IPS-18a (cell line): ENCODE results near the gene CDIP1.

Experiments used
- H3K27ac ChIP-seq: one replicate; pipeline ENCODE4 v1.5.1; 2013; ENCODE audit warnings: low read length
- H3K27me3 ChIP-seq: one replicate; pipeline ENCODE4 v1.6.1; 2013; ENCODE audit warnings: mild to moderate bottlenecking, low read length; ENCODE audit not compliant: control insufficient read depth, insufficient read depth
- H3K36me3 ChIP-seq: one replicate; pipeline ENCODE4 v1.6.1; 2013; ENCODE audit warnings: low read depth, low read length; ENCODE audit not compliant: control insufficient read depth
- H3K4me1 ChIP-seq: one replicate; pipeline ENCODE4 v1.6.1; 2013; ENCODE audit warnings: low read depth, low read length; ENCODE audit not compliant: control insufficient read depth
- H3K4me3 ChIP-seq: one replicate; pipeline ENCODE4 v1.5.1; 2013; ENCODE audit warnings: low read length
- H3K9ac ChIP-seq: one replicate; pipeline ENCODE4 v1.6.1; 2013; ENCODE audit warnings: mild to moderate bottlenecking, low read length, moderate library complexity
- H3K9me3 ChIP-seq: one replicate; pipeline ENCODE4 v1.6.1; 2013; ENCODE audit warnings: low read depth, low read length; ENCODE audit not compliant: control insufficient read depth

The CDIP1 gene

DNA sequence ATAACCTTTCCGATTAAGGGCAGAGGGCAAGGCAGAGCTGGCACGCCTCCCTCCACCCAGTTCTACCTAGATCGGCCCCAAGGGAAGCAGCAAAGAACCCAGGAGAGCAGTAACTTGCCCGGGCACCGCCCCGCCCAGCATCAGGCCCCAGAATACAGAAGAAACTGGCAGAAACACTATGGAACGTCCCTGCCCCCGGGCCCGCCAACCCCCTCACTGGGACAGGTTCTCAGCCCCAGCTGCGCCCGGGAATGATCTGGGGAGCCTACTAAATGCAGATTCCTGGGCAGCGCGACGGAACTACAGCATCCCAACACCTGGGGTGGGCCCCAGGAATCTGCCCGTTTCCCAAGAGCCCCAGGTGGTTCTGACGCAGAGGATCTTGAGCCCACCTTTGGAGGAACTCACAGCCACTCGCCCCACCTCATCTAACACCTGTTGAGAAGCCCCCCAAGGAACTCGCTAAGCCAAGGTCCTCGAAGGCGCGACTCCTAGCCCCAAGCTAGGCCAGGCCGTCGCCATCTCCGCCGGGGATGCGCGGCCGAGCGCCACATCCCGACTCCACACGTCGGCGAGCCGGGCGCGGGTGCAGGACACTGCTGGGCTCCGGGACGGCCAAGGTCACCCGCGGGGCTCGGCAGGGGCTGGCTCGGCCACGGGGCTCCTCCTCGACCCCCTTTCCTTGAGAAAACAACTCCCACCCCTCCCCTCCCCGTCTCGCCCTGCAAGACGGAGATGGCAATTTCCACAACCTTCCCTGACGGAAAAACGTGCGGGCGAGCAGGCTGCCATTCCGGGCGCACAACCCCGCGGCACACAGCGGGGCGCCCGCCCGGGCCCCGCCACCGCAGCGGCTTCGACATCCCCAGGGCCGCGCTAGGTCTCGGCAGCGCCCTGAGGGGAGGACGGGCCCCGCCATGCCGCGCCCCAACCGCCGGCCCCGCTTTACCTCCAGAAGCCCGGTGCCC, 913 bp downstream of the CDIP1 start:
- peaks cover 13% of the 10 kb centered on the region for H3K27me3 ChIP-seq
- H3K27ac ChIP-seq, result no peak overlapping the region
- peaks cover 13% of the 10 kb centered on the region for H3K9me3 ChIP-seq
- H3K36me3 ChIP-seq, result peaks cover under 1% of the 10 kb centered on the region
- peaks cover 9% of the 10 kb centered on the region for H3K4me1 ChIP-seq
- H3K4me3 ChIP-seq, result peak overlapping the region; percentile 80
- H3K9ac ChIP-seq, result peak overlapping the region; percentile 73

GRCh38 chr16:4536391-4537106, 2.0 kb downstream of the CDIP1 start:
- Histone ChIP-seq H3K36me3 (peaks cover 10% of the 10 kb centered on the region), H3K4me1 (peaks cover 9% of the 10 kb centered on the region), H3K27ac (no peak overlapping the region), H3K4me3 (peak overlapping the region; percentile 80), H3K27me3 (peaks cover 13% of the 10 kb centered on the region), H3K9ac (no peak overlapping the region), H3K9me3 (peaks cover 13% of the 10 kb centered on the region)

GRCh38 chr16:4535627-4536108, 2.9 kb downstream of the CDIP1 start:
- Histone ChIP-seq H3K9ac (no peak overlapping the region), H3K27me3 (peaks cover 13% of the 10 kb centered on the region), H3K4me1 (peaks cover 9% of the 10 kb centered on the region), H3K27ac (no peak overlapping the region), H3K36me3 (peaks cover 10% of the 10 kb centered on the region), H3K4me3 (no peak overlapping the region), H3K9me3 (peaks cover 13% of the 10 kb centered on the region)

GRCh38 chr16:4534151-4534790, 4.3 kb downstream of the CDIP1 start:
- peaks cover 4% of the 10 kb centered on the region for H3K27me3 ChIP-seq
- H3K4me1 ChIP-seq, result peaks cover 19% of the 10 kb centered on the region
- H3K27ac ChIP-seq, result no peak overlapping the region
- peaks cover 4% of the 10 kb centered on the region for H3K9me3 ChIP-seq
- no peak overlapping the region for H3K4me3 ChIP-seq
- H3K36me3 ChIP-seq, result peaks cover 10% of the 10 kb centered on the region
- no peak overlapping the region for H3K9ac ChIP-seq

- Histone ChIP-seq H3K4me3 (no peak overlapping the region), H3K9ac (no peak overlapping the region), H3K36me3 (peaks cover 10% of the 10 kb centered on the region), H3K27ac (no peak overlapping the region), H3K9me3 (no peaks in the 10 kb centered on the region), H3K4me1 (peaks cover 24% of the 10 kb centered on the region), H3K27me3 (no peaks in the 10 kb centered on the region)
Observed at GRCh38 chr16:4533490-4533889, 5.1 kb downstream of the CDIP1 start.

GRCh38 chr16:4532238-4532637, 6.3 kb downstream of the CDIP1 start:
- Histone ChIP-seq H3K9me3 (no peaks in the 10 kb centered on the region), H3K4me3 (no peak overlapping the region), H3K9ac (no peak overlapping the region), H3K27me3 (no peaks in the 10 kb centered on the region), H3K36me3 (peaks cover 10% of the 10 kb centered on the region), H3K27ac (no peak overlapping the region), H3K4me1 (peaks cover 24% of the 10 kb centered on the region)

DNA sequence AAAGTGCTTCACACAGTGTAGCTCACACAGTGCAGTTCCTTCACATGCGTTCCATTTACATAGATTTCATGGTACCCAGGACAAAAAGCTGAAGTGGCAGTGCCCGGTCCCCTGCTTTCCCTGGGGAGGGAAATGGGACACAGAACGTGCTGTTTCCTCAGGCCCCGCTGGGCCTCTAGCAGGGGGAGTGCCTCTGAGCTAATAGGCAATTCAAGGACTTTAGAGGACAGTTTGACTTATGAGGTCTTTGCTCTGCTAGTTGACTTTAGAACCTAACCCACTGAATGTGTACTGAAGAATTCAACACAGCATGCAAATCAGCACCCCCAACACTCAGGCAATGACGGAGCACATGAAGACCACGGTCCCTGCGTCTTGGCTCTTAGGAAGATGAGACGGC, 6.8 kb downstream of the CDIP1 start:
- Histone ChIP-seq H3K4me3 (no peak overlapping the region), H3K36me3 (peaks cover 10% of the 10 kb centered on the region), H3K9me3 (no peaks in the 10 kb centered on the region), H3K9ac (no peak overlapping the region), H3K4me1 (peaks cover 20% of the 10 kb centered on the region), H3K27ac (no peak overlapping the region), H3K27me3 (no peaks in the 10 kb centered on the region)

DNA sequence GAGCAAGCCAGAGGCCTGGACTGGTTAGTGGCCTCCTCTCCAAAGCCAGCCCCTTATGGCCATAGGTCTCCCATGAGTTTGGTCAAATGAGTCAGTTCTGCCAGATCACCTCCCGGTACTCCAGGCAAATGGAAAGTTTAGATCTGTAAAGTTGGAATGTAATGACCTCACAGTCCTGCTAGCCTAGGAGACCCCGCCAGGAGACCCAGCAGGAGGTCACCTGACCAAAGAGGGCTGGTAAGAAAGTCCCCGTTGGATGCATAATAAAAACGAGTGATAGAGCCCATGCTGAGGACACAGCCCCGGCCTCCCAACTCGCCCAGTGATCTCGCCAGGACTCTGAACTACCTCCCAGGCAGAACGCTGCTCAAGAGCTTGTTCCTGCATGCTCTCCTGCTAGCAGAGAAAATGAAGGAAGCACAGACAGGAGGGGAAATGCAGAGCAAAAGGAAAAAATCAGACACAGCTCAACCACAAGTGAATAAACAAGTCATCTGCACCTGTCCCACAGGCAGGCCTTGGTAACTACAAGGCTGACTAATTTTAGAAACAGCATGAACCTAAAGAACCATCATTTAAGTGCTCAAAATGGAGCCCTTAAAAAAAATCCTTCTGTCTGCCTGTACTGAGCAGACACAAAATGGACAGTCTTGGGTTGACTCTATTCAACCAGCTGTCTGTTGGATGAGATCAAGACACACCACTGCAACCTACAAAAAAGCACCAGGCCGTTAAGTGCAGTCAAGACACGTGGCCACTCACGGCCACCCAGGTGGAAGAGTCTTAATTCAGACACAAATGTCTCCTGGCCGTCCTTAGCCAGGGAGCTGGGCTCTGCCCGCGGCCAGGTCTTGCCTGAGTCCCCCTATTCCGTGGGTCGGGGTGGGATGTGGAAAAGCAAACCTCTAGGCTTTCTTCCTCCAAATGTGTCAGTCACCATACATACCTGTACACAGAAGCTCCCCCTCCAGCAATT, 9.2 kb downstream of the CDIP1 start:
- Histone ChIP-seq H3K36me3 (peaks cover 10% of the 10 kb centered on the region), H3K9me3 (no peaks in the 10 kb centered on the region), H3K27ac (peak overlapping the region; percentile 33), H3K4me1 (peaks cover 16% of the 10 kb centered on the region), H3K27me3 (no peaks in the 10 kb centered on the region), H3K9ac (no peak overlapping the region), H3K4me3 (peak overlapping the region; percentile 23)

GRCh38 chr16:4525634-4526277, 12.8 kb downstream of the CDIP1 start:
- H3K36me3 ChIP-seq, result no peaks in the 10 kb centered on the region
- H3K4me3 ChIP-seq, result no peak overlapping the region
- H3K9me3 ChIP-seq, result no peaks in the 10 kb centered on the region
- H3K27me3 ChIP-seq, result no peaks in the 10 kb centered on the region
- H3K27ac ChIP-seq, result no peak overlapping the region
- no peak overlapping the region for H3K9ac ChIP-seq
- H3K4me1 ChIP-seq, result peaks cover 33% of the 10 kb centered on the region

DNA sequence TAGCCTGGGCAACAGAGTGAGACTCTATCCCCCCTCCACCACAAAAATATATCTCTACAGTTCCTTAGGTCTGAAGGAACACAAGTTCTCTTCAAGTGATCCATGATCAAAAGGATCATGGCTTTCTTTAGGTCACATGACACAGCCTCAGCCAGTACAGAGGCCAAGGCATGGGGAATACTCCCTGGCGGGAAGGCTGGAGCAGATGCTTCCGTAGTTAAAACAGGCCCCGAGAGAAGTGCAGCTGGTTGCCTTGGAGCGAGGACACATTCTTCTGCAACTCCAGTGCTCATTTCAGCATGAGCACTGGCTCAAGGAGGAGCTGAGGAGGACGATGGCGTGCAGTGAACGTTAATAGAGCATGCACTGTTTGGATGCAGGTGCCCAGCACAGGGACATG, 13.5 kb downstream of the CDIP1 start:
- Histone ChIP-seq H3K27ac (no peak overlapping the region), H3K36me3 (no peaks in the 10 kb centered on the region), H3K4me3 (no peak overlapping the region), H3K9me3 (no peaks in the 10 kb centered on the region), H3K4me1 (peaks cover 31% of the 10 kb centered on the region), H3K27me3 (no peaks in the 10 kb centered on the region), H3K9ac (no peak overlapping the region)
